GM20431 (cell line): ENCODE results near the gene DAZAP1.

Experiments
- in situ Hi-C: fragments of 300-500 bp; cut with MseI, MboI; formaldehyde crosslinking; loops from one replicate; pipeline ENCODE4 v1.15.0; 2020; ENCODE audit warnings: low sequenced_read_pairs; ENCODE audit not compliant: unreplicated experiment

The DAZAP1 gene

DNA sequence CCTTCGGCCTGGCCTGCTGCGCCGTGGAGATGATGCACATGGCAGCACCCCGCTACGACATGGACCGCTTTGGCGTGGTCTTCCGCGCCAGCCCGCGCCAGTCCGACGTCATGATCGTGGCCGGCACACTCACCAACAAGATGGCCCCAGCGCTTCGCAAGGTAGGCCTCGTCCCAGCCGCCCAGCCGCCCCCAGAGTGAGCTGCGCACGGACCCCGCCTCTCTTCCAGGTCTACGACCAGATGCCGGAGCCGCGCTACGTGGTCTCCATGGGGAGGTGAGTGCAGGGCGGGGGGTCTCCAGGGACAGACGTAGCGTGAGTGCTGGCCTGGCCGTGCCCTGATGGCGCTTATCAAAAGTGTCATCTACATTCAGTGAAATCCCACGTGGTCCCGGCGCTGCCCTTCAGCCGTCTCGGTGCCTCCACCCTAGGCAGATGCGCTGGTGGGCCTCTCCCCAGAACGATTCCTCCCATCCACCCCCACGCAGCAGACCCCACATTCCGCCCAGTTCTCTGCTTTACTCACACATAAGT lies 16.4 kb upstream of the DAZAP1 start:
- in situ Hi-C loops, result loop anchor here (25.0 kb wide), 1 partner anchor 104 kb away; the partner anchor contains the start of genes EFNA2 and FAM174C

DNA sequence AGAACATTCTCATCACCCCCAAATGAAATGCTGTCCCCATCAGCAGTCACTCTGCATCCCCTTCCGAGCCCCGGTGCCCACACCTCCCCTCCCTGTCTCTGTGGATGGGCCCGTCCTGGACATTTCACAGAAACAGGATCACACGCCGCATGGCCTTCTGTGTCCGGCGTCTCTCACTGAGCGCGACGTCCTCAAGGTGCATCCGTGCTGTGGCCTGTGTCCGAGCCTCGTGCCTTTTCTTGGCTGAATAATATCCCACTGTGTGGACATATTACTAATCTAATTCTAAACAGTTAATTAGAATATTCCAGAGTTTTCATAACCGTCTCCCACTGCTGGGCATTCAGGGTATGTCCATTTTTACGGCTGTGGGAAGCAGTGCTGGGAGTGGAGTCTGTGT lies 15.0 kb upstream of the DAZAP1 start:
- in situ Hi-C loops, result loop anchor here (25.0 kb wide), 1 partner anchor 105 kb away; the partner anchor contains the start of genes EFNA2 and FAM174C

DNA sequence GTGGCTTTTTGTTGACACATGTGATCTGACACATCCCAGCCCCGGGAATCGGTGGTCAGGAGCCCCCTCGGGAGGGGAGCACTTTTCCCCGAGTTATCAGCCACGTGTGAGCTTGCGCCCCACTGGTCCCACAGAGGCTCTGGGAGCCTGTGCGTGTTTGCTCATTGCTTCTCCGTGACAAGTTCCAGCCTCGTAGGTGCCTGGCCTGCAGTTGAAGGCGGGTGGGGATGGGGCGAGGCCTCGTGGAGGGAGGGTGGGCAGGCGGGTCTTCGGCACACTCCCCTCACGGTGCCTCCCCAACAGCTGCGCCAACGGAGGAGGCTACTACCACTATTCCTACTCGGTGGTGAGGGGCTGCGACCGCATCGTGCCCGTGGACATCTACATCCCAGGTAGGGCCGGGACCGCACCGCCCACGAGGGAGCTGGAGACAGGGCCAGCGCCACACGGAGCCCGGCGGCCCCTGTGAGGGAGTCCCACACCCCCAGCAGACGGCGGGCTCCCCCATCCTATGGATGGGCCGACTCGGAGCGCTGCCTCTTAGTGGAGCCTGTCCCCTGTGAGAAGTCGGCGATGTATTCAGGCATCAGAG lies 14.4 kb upstream of the DAZAP1 start:
- in situ Hi-C loops, result loop anchor here (25.0 kb wide), 1 partner anchor 106 kb away; the partner anchor contains the start of genes EFNA2 and FAM174C

DNA sequence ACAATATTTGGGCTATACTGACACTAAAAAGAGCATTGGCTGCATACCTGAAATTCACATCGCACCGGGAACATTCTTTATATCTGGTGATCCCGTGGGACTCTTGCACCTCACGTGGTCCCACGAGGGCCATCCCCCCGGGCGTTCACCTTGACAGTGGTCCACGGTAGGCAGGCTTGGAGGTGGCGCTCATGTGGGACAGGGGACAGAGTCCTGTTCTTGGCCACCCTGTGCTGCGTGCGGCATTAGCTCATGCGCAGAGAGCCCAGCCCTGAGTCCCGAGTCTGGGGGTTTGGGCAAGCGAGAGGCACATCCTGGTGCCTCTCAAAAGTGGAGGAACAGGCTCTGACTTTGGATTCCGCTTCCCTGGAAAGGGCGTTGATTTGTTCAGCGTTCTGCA lies 13.5 kb upstream of the DAZAP1 start:
- in situ Hi-C loops, result loop anchor here (25.0 kb wide), 1 partner anchor 107 kb away; the partner anchor contains the start of genes EFNA2 and FAM174C

DNA sequence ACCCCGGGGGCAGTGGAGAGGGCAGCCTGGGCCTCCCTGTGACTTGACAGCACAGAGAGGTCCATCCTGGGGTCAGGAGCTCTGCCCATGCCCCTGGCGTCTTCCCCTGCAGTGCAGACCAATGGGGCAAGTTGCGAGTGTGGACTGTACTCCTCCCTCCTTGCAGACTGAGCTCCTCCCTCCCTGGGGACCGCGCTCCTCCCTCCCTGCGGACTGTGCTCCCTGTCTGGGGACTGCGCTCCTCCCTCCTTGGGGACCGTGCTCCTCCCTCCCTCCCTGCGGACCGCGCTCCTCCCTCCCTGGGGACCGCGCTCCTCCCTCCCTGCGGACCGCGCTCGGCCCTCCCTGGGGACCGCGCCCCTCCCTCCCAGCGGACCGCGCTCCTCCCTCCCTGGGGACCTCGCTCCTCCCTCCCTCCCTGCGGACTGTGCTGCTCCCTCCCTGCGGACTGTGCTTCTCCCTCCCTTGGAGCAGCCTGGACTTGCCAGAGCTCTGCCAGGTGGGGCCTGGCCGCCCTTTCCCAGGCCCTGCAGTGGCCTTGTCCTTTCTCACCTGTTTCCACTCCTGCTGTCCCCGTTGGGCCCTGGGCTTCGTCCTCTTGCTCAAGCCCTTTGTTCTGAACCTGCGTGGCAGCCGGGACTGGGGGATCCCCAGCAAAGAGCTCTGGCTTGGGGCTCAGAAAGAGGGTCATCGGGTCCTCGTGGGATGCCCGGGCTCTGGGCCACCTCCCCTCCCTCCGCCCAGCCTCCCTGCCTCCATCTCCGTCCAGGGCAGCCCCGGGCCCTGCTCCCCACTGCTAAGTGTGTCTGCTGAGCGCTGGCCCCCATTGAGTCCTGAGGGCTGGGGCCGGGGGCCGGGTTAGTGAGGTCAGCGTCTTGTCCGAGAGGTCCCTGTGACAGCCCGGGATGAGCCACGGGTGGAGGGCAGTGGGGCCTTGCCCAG lies 12.9 kb upstream of the DAZAP1 start:
- in situ Hi-C loops, result loop anchor here (25.0 kb wide), 1 partner anchor 107 kb away; the partner anchor contains the start of genes EFNA2 and FAM174C

DNA sequence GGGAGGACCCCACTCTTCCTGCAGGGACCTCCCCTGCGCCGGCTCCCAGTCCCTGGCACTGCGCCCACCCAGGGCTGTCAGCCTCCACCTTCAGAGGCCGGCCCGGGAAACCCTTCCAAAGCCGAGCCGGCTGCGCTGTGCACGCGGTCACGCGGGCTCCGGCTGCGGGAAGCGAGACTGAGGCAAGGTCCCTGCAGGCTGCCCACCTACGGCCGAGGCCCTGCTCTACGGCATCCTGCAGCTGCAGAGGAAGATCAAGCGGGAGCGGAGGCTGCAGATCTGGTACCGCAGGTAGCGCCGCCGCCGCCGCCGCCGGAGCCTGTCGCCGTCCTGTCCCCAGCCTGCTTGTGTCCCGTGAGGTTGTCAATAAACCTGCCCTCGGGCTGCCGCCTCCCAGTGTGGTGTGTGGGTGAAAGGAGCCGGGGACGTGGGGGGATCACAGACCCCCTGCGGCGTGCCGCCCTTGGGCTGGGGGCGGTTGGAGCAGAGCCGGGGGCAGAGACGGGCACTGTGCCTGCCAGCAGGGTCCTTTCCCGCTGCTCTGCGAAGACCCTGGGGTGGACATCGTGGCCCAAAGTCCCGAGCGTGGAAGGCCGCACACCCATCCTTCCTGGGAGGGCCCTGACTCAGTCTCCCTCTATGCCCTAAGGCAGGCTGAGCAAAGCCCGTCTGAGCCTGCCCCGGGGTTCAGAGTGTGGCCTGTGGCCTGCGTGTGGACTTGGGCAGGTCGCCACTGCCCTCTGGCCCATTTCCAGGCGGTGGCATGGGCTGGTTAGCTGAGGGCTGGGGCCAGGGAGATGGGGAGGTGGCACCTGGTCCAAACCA lies 12.0 kb upstream of the DAZAP1 start:
- in situ Hi-C loops, result loop anchor here (25.0 kb wide), 1 partner anchor 108 kb away; the partner anchor contains the start of genes EFNA2 and FAM174C

DNA sequence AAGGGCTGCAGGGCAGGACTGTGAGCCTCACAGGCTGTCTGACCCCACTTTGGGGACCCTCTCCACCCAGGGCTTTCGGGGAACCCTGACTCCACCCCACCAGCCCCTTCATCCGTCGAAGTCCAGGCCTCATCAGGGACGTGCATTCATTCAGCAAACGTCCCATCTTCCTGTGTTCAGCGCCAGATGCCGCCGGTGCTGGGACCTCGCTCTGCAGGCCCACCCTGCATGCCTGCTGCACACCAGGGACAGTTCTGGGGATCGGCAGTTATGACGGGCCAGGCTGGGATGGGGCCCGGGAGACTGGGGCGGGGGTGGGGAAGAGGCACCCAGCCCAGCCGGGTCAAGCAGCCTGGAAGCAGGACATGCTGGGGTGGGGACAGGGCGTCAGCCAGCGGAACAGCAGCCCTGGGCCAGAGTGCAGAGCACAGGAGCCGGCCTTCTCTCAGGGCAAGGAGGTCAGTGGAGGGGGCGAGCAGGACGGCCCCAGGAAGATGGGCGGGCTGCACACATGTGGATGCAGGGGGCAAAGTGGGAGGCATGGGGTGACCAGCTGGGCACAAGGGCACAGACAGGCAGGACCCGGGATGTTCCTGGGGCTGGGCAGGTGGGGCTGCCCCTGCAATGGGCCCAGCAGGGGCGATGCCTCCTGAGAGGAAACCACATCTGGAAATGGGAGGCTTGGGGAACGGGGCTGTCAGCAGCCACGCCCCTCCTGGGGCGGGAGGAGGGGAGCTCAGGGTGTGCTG lies 11.2 kb upstream of the DAZAP1 start:
- in situ Hi-C loops, result loop anchor here (25.0 kb wide), 1 partner anchor 109 kb away; the partner anchor contains the start of genes EFNA2 and FAM174C

DNA sequence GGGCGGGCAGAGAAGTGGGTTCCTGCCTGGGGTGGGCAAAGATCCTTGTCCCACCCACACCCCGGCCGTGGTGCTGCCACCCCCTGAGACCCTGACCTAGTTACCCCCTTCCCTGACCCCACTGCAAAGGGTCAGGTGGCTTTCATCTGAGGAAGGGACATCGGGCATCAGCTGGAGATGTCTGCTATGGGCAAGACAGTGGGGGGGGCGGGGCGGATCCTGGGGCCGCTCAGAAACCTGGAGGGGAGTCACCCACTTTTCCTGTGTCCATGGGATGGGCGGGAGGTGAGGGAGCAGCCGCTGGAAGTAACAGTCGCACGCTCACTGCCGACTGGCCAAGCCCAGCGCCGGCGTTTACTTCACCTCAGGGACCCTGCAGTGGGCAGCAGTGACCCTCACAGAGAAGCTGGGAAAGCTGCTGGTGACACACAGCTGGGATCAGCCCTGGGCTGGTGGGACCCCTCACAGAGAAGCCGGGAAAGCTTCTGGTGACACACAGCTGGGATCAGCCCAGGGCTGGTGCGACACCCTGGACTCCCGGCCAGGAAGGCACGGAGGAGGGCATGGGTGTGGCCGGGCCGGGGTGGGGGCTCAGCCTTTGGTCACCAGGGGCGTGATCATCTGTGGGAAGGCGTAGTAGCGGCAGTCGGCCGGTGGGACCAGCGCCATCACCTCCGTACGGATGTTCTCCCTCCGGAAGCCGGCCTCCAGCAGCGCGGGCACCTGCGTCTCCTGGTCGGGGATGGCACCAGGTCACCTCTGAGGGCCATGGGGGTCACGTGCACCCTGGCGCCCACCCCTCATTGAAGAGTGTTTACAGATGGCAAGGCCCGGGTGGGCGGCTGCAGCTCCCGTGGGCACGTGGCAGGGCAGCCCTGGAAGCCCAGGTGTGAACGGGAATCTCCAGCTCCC lies 10.4 kb upstream of the DAZAP1 start:
- in situ Hi-C loops, result loop anchor here (25.0 kb wide), 1 partner anchor 110 kb away; the partner anchor contains the start of genes EFNA2 and FAM174C

DNA sequence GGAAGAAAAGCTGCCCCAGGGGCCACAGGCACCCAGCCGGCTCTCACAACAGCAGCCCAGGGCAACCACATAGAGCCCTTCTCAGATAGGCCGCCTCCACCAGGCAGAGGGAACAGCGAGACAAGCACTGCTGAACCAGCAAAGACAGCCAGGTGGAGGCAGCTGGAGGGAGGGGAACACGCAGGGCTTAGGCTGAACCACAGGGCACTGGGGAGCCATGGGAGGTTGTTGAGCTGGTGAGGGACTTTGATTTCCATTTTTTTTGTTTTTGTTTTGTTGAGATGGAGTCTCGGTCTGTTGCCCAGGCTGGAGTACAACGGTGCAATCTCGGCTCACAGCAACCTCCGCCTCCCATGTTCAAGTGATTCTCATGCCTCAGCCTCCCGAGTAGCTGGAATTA lies 9.5 kb upstream of the DAZAP1 start:
- in situ Hi-C loops, result loop anchor here (25.0 kb wide), 1 partner anchor 111 kb away; the partner anchor contains the start of genes EFNA2 and FAM174C

DNA sequence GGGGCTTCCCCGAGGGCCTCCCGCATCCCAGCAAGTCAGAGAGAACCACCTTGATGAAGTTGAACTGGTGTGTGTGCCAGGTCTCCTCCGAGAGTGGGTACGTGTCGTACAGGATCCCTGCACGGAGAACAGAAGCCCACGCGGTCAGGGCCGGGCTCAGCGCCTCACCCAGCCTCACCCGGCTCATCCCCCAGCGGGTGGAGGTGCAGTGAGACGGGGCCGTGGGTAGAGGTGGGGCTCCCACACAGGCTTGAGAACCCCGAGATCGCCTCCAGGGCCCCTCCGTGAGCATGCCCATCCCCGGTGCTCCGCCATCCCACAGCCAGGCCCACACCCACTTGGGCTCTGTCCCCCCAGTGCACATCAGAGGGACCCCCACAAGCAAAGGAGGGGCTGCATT lies 8.3 kb upstream of the DAZAP1 start:
- in situ Hi-C loops, result loop anchor here (25.0 kb wide), 1 partner anchor 112 kb away; the partner anchor contains the start of genes EFNA2 and FAM174C

DNA sequence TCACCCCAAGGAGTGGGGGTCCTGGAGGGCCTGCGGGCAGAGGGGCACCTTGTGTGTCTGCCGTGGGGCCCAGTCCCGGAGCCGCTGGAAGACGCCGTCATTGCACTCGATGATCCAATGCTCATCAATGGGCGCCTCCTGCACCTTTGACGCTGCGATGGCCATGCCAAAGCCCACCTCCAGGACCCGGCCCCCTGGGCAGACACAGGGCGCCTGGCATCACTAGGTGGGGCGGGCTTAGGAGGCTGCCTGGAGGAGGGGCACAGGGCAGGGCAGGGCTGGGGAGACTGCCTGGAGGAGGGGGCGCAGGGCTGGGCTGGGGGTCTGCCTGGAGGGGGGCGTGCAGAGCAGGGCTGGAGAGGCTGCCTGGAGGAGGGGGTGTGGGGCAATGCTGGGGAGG lies 7.6 kb upstream of the DAZAP1 start:
- in situ Hi-C loops, result loop anchor here (25.0 kb wide), 1 partner anchor 112 kb away; the partner anchor contains the start of genes EFNA2 and FAM174C

DNA sequence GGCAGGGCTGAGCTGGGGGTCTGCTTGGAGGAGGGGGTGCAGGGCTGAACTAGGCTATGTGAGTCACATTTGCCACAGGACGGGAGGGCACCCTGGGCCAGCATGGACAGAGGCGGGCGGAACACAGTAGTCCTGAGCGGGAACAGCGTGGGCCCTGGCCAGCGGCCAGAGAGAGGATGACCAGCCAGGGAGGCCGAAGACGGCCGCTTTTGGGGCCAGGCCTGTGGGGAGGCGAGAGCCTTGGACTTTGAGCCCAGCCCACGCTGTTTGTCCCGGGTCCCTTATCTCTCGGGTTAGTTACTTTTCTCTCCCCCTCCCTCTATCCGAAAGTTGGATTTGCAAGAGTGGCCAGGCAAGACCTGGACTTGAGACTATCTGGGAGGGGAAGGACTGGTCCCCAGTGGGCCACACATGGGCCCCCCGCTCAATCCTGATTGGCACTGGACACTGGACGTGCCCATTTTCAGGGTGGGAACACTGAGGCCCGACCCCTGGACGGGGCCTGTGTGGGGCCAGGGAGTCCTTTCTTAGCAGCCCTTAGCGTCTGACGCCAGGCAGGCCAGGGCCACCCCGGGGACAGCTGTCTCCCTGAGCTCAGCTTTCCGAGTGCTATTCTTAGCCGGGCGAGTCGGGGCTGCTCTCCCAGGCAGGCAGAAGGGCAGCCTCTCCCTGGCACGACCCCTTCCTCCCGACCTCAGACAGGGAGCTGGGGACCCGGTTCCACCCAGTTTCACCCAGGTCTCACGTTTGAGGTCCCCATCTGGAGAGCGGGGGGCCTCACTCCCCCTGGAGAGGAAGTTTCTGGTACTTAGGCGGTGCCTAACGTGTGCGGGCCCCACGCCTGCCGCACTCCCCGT lies 6.9 kb upstream of the DAZAP1 start:
- in situ Hi-C loops, result no loop called here

DNA sequence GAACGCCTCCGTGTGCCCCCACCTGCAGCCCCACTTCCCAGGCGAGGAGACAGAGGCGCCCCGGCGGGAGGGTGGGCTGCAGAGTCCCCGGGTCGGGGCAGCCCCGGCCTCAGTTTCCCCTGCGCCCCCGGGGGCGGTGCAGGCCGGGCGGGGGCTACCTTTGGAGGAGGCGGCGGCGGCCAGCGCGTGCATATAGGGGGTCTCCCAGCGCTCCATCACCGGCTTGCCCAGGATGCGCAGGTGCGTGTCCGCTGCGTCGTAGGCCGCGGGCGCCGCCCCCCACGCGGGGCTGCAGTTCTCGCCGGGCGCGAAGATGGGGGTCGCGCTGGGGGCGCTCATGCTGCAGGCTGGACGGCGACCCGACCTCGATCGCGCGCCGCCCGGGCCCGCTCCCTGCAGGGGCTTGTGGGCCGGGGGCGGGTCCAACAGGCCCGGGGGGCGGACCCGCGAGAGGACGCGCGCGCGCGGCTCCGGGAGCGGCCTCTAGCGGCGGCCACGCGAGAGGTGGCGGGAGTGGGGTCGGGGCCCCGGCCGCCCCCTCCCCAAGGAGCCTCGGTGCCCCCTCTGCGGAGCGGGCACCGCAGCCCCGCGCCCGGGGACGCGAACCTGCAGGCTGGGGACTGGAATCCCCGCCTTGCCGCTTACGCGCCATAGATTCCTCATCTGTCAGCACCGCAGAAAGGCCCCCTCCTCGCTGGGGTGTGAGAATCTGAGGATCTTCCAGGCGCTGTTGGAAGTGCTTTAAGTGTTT lies 6.1 kb upstream of the DAZAP1 start, which contains the start of gene GAMT:
Gene GAMT, minus strand, starts transcription at position 405 of the 751 bp plus-strand sequence. Its CDS starts 66 bp downstream, at position 339.
- in situ Hi-C loops, result no loop called here

DNA sequence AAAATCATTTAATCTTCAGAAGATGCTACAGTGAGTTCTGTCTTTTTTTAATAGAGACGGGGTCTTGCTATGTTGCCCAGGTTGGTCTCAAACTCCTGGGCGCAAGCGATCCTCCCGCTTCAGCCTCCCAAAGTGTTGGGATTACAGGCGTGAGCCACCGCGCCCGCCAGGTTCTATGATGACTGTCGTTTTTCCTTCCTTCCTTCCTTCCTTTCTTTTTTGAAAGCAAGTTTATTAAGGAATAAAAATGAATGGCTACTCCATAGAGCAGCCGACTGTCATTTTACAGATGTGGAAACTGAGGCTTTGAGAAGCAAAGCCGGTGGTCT lies 5.5 kb upstream of the DAZAP1 start:
- in situ Hi-C loops, result no loop called here

DNA sequence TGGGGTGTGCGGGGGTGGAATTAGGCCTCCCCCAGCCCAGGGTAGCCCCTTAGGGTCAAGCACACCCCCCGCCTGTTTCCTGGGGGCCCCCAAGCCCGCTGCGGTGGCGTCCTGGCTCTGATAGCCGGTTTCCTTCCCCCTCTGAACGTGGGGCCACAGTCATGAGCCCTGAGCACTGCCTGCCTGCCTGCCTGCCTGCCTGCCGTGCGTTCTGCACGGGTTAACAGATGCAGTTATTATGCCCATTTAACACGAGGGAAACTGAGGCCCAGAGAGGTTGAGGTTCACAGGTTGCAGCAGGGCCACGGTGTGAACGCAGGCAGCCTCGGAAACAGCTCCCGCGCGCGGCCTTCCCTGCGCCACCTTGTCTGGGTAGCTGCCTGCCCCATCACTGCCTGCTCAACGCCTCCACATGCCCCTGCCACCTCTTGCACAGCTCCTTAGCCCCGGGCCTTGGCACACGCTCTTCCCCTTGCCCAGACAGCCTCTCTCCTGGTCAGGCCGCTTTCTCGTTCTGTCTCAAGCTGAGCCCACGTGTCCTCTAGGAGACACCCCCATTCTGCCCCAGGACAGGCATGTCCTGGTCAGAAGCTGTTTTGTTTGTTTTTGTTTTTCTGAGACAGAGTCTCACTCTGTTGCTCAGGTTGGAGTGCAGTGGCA lies 4.8 kb upstream of the DAZAP1 start:
- in situ Hi-C loops, result no loop called here
